Measurements from ENCODE around the gene CRLF3.
"Not testable (repeated sequence)": the region's sequence is repeated elsewhere in the genome, so short reads cannot be mapped to it uniquely, and the experiment has no call there.

The CRLF3 gene

GRCh38 chr17:30824356-30825145 is at the start of gene CRLF3:
Gene CRLF3, minus strand, starts transcription at chr17:30824692. Its CDS starts 41 bp downstream, at chr17:30824651.
- in situ Hi-C loops (cut with MboI; ENCODE audit: low sequenced_read_pairs), result no loop called here

GRCh38 chr17:30869005-30869404 is 44.5 kb upstream of the CRLF3 start:
- in situ Hi-C loops (cut with MboI; ENCODE audit: low sequenced_read_pairs), result no loop called here

- in situ Hi-C loops (cut with MboI; ENCODE audit: low sequenced_read_pairs), result no loop called here
Measured at GRCh38 chr17:30864636-30865035, 40.1 kb upstream of the CRLF3 start.

- in situ Hi-C loops (cut with MboI; ENCODE audit: low sequenced_read_pairs), result no loop called here
Measured at GRCh38 chr17:30858556-30859250, 34.2 kb upstream of the CRLF3 start.

- in situ Hi-C loops (cut with MboI; ENCODE audit: low sequenced_read_pairs), result no loop called here
Measured at GRCh38 chr17:30854146-30854545, 29.7 kb upstream of the CRLF3 start.

GRCh38 chr17:30848021-30848420 is 23.5 kb upstream of the CRLF3 start:
- in situ Hi-C loops (cut with MboI; ENCODE audit: low sequenced_read_pairs), result no loop called here

- in situ Hi-C loops (cut with MboI; ENCODE audit: low sequenced_read_pairs), result no loop called here
Measured at GRCh38 chr17:30840771-30841170, 16.3 kb upstream of the CRLF3 start.

GRCh38 chr17:30838202-30838807 is 13.8 kb upstream of the CRLF3 start:
- in situ Hi-C loops (cut with MboI; ENCODE audit: low sequenced_read_pairs), result no loop called here

GRCh38 chr17:30832438-30833124 is 8.1 kb upstream of the CRLF3 start:
- in situ Hi-C loops (cut with MboI; ENCODE audit: low sequenced_read_pairs), result no loop called here

- in situ Hi-C loops (cut with MboI; ENCODE audit: low sequenced_read_pairs), result no loop called here
Measured at GRCh38 chr17:30831663-30832437, 7.4 kb upstream of the CRLF3 start, which contains the start of gene ATAD5. Gene ATAD5, plus strand, starts transcription at chr17:30831966. Its CDS starts 382 bp downstream, at chr17:30832348.

GRCh38 chr17:30831257-30831656 is 6.8 kb upstream of the CRLF3 start:
- in situ Hi-C loops (cut with MboI; ENCODE audit: low sequenced_read_pairs), result no loop called here

- in situ Hi-C loops (cut with MboI; ENCODE audit: low sequenced_read_pairs), result no loop called here
Measured at GRCh38 chr17:30829022-30829421, 4.5 kb upstream of the CRLF3 start.

- in situ Hi-C loops (cut with MboI; ENCODE audit: low sequenced_read_pairs), result no loop called here
Measured at GRCh38 chr17:30827082-30827481, 2.6 kb upstream of the CRLF3 start.

GRCh38 chr17:30824002-30824355 is 513 bp downstream of the CRLF3 start:
- in situ Hi-C loops (cut with MboI; ENCODE audit: low sequenced_read_pairs), result no loop called here

GRCh38 chr17:30823421-30823820 is 1.1 kb downstream of the CRLF3 start:
- in situ Hi-C loops (cut with MboI; ENCODE audit: low sequenced_read_pairs), result no loop called here

GRCh38 chr17:30822919-30823318 is 1.6 kb downstream of the CRLF3 start:
- in situ Hi-C loops (cut with MboI; ENCODE audit: low sequenced_read_pairs), result not testable (repeated sequence)

- in situ Hi-C loops (cut with MboI; ENCODE audit: low sequenced_read_pairs), result no loop called here
Measured at GRCh38 chr17:30821871-30822723, 2.4 kb downstream of the CRLF3 start.

- in situ Hi-C loops (cut with MboI; ENCODE audit: low sequenced_read_pairs), result no loop called here
Measured at GRCh38 chr17:30819971-30820705, 4.4 kb downstream of the CRLF3 start.

- in situ Hi-C loops (cut with MboI; ENCODE audit: low sequenced_read_pairs), result no loop called here
Measured at GRCh38 chr17:30816165-30816564, 8.3 kb downstream of the CRLF3 start.
